PFSK-1 (cell line): ENCODE data around the gene TMEM131L.

Experiments used
- FOXP2 ChIP-seq: optimal IDR thresholded peaks from 2 replicates; pipeline ENCODE3; 2011; ENCODE audit warnings: borderline replicate concordance, control low read depth, inconsistent platforms; ENCODE audit not compliant: insufficient read depth; ENCODE audit errors: extremely low read length, extremely low read depth
- POLR2AphosphoS5 ChIP-seq: IDR thresholded peaks from 2 replicates; pipeline ENCODE4 v1.6.1; 2012; ENCODE audit warnings: low read depth, mild to moderate bottlenecking, control low read depth, low read length, moderate library complexity
- SIN3A ChIP-seq: IDR thresholded peaks from 2 replicates; pipeline ENCODE4 v1.6.1; 2012; ENCODE audit warnings: mild to moderate bottlenecking, low read length, moderate library complexity, borderline replicate concordance; ENCODE audit not compliant: insufficient read depth
- TAF1 ChIP-seq: IDR thresholded peaks from 2 replicates; pipeline ENCODE4 v1.6.1; 2012; ENCODE audit warnings: low read length, control low read depth, borderline replicate concordance; ENCODE audit not compliant: insufficient read depth
- TF ChIP-seq, protein P1 (sequence below), 2 experiments: IDR thresholded peaks; 2 replicates each; pipeline versions ENCODE4 v1.6.1 to v1.8.0; 2011 to 2012; ENCODE audit warnings: low read depth in 2 of 2, low read length in 2 of 2, control low read depth in 1 of 2, inconsistent platforms in 1 of 2, mild to moderate bottlenecking in 1 of 2, moderate library complexity in 1 of 2; ENCODE audit not compliant: insufficient read depth in 1 of 2

Gene TMEM131L

DNA sequence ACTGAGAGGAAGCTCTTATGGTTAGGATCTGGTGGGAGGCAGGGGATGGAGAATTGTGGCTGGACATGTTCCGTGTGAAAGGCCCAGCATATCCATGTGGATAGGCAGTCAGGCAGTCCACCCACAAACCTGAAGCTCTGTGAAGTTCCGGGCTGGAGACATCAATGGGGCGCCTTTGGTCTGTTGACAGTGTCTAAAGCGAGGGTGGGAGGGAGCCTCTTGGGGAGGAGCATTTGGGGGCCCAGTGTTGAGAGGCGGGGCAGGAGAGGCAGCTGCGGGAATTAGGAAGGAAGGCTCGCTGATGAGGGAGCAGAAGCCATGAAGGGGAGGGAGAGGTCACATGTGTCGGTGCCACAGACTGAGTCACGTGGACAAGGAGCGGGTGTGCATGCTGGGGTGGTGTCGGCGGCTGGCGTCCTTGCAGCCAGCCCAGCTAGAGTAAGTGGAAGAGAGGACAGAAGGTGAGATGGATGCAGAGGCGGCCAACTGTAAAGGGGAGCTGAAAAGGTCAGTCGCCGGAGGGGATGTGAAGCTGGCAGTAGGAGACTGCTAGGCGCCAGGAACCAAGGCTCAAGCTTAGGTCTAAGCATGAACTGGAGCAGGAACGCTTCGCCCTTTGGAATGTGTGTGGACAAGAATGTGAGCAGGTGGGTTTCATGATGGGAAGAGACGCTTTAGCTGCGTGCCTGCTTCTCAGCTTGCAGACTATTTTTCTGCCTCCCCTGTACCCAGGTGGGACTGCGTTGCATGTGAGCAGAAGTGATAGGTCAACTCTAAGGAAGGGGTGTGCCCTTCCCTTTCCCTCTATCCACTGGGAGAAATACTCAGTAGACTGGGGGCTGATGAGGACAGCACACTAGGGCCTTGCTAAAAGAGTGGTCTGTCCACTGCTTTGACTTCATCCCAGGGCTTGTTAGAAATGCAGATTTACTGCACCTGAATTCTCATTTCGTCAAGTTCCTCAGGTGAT is 174.0 kb downstream of the TMEM131L start:
- TF ChIP-seq SIN3A, result no peak
- TF ChIP-seq, protein P1, sequence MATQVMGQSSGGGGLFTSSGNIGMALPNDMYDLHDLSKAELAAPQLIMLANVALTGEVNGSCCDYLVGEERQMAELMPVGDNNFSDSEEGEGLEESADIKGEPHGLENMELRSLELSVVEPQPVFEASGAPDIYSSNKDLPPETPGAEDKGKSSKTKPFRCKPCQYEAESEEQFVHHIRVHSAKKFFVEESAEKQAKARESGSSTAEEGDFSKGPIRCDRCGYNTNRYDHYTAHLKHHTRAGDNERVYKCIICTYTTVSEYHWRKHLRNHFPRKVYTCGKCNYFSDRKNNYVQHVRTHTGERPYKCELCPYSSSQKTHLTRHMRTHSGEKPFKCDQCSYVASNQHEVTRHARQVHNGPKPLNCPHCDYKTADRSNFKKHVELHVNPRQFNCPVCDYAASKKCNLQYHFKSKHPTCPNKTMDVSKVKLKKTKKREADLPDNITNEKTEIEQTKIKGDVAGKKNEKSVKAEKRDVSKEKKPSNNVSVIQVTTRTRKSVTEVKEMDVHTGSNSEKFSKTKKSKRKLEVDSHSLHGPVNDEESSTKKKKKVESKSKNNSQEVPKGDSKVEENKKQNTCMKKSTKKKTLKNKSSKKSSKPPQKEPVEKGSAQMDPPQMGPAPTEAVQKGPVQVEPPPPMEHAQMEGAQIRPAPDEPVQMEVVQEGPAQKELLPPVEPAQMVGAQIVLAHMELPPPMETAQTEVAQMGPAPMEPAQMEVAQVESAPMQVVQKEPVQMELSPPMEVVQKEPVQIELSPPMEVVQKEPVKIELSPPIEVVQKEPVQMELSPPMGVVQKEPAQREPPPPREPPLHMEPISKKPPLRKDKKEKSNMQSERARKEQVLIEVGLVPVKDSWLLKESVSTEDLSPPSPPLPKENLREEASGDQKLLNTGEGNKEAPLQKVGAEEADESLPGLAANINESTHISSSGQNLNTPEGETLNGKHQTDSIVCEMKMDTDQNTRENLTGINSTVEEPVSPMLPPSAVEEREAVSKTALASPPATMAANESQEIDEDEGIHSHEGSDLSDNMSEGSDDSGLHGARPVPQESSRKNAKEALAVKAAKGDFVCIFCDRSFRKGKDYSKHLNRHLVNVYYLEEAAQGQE (IDR thresholded peaks at IDR 0.05; ENCODE audit: insufficient read depth in 1 of 2, low read depth in 2 of 2, low read length in 2 of 2), result no peak
- TF ChIP-seq FOXP2, result no peak
- TF ChIP-seq POLR2AphosphoS5, result no peak
- TF ChIP-seq TAF1, result no peak

DNA sequence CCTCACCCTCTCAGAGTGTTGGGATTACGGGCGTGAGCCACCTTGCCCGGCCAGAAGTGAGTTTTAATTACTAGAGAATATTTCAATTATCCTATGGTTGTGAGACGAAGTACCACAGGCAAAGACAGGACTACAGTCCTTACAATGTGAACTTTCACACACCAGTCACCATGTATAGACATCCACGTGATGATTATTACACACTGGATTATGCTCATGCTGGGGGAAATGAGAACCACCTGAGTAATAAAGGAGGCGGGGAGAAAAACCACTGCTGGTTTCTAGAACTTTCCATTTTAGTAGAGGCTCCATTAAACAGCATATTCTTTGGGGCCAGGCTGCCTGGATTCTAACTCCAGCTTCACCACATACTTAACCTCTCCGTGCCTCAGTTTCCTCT is 175.4 kb downstream of the TMEM131L start:
- TF ChIP-seq FOXP2, result no peak
- no peak for TF ChIP-seq POLR2AphosphoS5
- no peak for TF ChIP-seq TAF1
- TF ChIP-seq SIN3A, result no peak
- TF ChIP-seq, protein P1 (IDR thresholded peaks at IDR 0.05; ENCODE audit: insufficient read depth in 1 of 2, low read depth in 2 of 2, low read length in 2 of 2), result no peak

DNA sequence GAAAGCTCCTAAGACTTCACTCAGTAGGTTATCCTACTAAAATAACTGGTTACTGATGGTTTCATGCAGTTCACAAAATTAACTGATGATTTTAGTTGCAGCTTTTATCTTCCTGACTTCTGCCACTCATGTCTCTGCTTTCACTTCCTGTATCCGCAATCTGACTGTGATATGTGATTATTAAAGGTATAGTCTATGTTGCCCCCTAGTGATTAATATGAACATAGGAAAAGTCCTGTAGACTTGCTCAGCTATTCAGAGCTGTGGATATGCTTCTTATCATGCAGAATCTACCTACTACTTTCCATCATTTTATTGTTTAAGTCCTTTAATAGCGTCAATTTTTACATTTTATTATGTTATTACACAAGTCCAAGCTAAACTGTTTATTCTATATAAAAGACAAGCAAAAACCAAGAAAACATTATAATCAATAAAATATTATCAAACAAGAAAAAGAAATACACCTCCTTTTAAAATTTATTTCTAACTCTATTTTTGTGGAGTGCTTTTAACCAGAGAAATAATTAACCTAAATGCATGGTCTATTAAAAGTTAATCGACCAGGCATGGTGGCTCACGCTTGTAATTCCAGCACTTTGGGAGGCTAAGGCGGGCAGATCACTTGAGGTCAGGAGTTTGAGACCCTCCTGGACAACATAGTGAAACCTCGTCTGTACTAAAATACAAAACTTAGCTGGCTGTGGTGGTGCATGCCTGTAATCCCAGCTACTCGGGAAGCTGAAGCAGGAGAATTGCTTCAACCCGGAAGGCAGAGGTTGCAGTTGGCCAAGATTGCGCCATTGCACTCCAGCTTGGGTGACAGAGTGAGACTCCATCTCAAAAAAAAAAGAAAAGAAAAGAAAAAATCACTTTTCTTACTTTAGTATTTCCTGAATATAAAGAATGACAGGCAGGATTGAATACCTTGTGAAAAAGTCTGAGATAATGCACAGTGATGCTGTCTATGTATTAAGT is 177.5 kb downstream of the TMEM131L start:
- TF ChIP-seq SIN3A (no peak), TAF1 (no peak), POLR2AphosphoS5 (no peak), FOXP2 (no peak)
- TF ChIP-seq, protein P1 (IDR thresholded peaks at IDR 0.05; ENCODE audit: insufficient read depth in 1 of 2, low read depth in 2 of 2, low read length in 2 of 2), result no peak

DNA sequence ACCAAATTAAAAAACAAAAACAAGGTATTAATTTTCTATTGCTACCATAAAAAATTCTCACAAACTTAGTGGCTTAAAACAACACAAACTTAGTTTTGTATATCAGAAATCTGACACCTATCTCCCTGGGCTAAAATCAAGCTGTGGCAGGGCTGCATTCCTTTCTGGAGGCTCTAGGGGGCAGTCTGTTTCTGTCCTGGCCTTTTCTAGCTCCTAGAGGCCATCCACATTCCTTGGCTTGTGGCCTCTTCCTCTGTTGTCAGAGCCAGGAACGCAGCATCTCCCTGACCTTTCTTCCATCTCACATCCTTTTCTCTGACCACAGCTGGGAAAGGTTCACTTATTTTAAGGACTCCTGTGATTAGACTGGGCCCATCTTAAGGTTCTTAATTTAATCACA is 179.0 kb downstream of the TMEM131L start:
- TF ChIP-seq, protein P1 (IDR thresholded peaks at IDR 0.05; ENCODE audit: insufficient read depth in 1 of 2, low read depth in 2 of 2, low read length in 2 of 2), result no peak
- TF ChIP-seq TAF1 (no peak), FOXP2 (no peak), SIN3A (no peak), POLR2AphosphoS5 (no peak)
